Activated CD4-positive, alpha-beta T cell treated with anti-CD3 and anti-CD28 coated beads, Interleukin-10, Interleukin-2, amounts not matched to agents 100 ng/mL and 50 ng/mL, durations not matched to agents 16 hours and 8 hours (primary cell): ENCODE results near the gene CCDC88C.

Source experiments
- DNase-seq: peaks from one replicate; pipeline ENCODE4 v3.0.0-alpha.2; 2020

The CCDC88C gene

DNA sequence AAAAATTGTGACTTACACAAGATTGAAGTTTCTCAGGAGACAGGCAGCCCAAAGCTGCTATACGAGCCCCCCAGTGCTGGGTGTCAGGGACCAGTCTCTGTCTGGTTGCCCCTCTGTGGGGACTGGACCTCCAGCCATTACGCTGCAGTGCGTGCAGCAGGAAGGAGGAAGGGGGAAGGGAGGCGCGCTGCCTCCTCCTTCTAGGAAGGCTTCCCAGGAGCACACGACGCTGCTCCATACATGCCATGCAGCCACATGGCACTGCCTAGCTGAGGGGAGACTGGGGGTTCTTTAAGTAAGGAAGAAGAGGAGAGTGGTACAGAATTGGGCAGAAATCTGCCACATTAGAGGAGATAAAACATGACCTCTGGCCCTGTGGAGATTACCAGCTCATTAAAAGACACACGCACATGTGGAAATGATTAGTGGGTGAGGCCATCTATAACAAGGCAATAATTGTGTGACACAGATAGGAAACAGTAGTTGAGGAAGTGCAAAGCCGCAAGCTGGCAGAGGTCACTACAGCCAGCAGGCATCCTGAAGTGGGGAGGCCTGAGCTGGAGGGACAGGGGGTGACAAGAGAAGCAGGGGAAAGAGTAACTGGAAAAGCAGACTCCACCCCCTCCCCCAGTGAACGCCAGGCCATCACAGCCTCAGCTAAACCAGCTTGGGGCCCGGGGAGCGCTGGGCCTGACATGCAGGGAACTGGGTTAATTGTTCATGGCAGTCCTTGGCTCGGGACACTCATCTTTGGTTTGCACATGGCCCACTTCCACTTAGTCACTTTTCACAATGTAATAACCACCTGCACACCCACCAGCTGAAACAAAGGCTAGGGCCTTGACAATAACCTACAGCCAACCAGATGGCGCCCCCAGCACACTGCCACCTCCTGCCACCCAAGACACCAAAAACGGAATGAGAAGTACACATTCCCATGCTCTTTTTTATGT is 39.6 kb downstream of the CCDC88C start:
- peak; percentile 63 for DNase-seq

DNA sequence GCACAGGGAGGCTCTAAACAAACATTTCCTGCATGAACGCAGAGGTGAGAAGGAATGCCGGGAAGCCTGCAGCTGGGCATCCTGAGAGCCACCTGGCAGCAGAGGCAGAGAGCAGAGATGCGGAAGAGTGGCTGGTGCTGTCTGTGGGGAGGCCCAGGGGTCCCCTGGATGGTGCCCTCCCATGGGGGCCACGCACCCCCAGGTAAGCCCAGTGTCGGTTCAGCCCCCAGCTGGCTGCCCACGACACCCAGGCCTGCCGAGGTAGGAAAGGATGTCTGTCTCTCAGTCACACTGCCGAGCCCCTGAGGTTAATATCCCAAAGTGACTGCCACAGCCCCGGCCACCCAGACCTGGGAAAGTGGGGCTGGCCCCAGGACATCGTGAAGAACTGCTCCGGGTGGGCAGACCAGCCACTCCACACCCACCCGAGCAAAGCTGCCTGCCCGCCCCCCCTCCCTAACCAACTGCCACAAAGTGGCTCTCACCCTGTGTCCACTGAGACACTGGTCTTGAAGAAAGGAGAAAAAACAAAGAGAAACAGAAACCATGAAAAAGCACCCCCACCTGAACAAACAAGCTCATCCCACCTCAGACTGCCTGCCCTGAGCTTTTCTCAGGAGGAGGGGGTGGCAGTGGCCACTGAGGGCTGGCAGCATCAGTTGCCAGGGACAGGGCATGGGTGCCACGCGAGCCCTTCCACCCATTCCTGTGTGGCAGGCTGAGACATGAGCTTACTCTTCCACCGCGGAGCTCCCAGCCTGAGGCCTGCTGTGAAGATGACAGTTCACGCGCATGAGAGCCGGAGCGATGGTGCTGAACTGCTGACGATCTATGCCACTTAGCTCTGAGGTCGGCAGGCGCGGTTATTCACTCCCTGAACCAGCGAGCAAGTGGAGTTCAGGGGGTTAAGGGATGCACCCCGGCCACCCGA is 40.8 kb downstream of the CCDC88C start:
- DNase-seq, result no peak

DNA sequence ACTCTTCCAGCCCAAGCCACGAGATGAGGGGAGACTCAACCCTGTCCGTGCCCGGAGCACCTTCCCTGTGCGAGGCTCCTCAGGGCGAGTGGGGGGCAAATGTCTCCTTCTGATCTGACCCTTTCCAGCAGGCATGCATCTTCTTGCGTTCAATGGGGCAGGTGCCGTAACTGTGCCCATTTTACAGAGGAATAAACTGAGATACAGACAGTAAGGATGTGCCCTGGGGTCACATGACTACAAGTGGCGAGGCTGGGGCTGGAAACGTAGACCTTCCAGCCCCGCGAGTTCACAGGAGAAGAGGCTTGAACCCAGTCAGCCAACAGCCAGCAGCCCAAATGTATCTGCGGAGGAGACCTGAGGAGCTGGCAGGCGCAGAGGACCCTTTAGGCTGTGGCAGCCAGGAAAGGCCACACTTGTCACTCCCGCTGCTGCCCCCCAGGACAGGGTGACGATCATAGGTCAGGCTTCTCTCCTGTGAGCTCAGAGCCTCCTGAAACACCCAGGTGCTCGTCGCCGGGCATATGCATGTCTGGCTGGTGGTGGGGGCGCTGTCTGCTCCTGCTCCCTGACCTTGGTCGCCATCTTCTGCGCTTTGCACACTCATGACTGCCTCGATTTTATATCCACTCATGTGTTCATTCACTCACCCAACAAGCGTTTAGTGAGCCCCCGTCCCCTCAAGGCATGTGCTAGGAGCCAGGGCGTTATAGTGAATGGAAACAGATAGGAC is 41.7 kb downstream of the CCDC88C start:
- no peak for DNase-seq

DNA sequence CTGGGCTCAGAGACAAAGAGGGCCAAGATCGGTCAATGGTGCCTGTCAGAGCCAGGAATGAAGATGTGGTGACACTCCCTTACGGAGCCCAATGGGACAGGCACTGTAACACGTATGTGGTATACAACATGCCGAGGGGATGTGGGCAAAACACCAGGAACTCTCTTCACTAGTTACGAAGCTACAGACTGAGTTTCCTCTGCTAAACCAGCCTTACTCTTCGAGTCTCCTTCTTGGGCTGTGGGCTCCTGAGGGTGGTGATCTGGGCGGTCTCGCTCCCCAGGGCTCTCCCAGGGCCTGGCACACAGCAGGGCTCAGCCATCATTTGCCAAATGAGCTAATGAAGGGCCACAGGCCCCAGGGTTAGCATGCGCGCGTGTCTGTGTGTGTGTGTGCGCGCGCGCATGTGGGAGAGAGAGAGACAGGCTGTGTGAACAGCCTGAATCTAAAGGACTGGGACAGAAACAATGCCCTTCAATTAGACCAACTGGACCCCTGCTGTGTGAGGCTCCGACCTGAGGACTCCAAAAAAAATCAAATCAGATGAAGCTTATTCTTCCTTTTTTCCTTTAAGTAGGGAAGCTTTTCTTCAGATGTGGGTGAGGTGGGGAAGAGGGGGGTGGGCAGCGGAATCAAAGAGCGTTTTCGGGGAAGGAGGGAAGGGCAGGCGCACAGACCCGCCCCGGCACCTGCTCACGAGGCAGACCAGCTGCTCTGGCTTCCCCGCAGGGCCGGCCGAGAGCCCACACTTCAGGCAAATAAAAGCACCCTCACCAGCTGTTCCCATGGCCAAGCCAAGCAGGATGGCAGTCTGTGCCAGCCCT is 42.5 kb downstream of the CCDC88C start:
- peak; percentile 54 for DNase-seq

DNA sequence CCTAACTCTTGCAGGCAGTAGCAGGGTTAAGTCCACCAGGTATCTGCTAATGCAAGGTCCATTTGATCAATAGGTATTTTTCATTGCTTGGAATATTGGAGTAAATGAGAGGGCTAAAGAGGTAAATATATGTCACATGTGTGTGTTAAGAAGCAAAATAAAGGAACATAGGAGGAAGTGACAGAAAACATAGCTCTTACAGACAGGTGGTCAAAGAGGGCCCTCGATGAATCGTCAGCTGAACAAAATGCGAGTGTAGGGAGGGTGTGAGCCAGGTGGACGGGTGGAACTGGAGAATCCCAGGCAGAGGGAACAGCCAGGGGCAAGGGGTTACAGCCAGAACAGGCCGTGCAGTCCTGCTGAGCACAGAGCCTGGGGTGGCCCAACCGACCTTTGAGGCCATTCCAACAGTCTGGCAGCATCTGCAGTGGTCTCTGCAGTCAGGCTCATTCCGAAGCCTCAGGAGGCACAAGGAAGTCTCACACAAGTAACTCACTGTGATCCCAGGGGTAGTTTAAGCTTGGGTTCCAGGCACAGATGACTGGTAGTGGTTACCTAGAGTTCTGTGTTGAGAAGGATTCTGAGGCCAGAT is 43.2 kb downstream of the CCDC88C start:
- no peak for DNase-seq

DNA sequence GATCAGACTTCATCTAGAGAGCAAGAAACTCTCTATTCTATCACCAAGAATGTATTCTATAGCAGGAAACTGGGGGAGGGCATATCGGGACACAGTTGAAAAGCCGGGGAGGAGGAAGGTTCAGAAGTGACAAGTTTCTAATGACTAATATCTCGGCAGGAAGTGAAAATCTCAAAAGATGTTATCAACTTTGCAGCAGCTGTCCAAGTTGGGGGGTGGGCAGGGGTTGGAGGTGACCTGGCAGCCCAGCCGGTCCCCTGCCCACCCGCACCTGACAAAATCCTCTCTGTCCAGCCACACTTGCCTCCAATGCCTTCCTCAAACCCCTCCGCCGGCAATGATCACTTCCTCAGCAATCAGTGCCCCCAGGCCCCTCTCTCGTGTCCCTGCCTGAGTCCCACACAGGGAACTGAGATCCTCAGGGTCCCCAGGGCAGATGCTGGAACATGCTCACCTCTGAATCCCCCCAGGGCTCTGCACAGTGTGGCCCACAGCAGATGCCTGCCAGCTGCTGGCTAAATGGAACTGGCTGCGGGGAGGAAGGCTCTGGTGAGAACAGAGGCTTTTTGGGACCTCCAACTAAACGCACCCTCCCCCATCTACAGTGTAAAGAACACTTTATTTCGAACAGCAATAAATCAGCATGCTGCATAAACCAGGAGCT is 43.9 kb downstream of the CCDC88C start:
- DNase-seq, result peak; percentile 89

DNA sequence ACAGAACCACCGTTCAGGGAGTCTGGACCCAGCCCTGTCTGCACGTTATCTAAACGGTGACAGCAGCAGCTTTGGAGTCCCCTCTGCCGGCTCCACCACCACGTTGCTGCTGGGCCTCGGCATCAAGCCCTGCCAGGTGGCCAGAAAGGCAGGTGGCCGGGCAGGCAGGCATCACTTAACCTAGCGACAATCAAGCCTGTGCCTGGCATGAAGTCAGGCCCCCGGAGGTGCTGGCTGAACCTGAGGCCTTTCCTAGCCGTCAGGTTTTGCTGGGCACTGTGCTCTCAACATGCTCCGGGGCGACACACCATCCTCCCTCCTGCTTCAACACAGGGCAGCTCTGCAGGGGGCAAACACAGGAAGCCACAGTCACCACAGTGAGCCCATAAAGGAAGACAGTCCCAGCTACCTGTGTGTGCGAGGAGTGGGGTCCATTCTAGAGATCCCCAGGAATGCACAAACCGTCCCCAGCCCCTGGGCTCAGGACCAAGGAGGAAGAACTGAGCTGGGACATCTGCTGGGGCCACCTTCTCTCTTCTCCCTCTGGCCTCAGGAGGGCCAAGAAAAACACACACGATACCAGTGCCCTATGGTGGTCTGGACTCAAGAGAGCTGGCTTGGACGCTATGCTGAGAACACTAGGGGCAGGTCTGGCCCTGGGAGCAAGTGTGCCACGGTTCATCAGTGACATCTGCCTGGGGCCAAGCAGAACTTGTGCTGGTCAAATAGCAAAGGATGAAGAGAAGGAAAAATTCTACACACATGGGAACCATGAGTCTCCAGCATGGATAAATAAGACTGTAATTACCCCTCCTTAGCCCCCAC is 44.7 kb downstream of the CCDC88C start:
- peak; percentile 70 for DNase-seq

DNA sequence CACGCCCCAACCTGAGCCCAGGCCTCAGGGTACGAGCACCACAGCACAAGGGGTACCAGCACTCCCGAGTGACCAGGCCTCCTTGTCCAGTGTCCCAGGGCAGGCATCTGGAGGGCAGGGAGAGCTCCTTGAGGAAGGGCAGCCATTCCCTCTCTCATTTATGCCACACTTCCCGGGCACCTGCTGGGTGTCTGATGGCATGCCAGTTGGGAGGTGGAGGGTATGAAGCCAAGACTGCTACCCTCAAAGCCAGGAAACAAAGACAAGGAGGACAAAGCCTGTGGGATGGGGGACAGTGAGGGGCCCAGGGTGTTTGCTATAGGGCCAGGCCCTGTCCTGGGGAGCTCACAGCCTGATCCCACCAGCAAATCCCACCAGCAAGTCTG is 45.6 kb downstream of the CCDC88C start:
- DNase-seq, result no peak

DNA sequence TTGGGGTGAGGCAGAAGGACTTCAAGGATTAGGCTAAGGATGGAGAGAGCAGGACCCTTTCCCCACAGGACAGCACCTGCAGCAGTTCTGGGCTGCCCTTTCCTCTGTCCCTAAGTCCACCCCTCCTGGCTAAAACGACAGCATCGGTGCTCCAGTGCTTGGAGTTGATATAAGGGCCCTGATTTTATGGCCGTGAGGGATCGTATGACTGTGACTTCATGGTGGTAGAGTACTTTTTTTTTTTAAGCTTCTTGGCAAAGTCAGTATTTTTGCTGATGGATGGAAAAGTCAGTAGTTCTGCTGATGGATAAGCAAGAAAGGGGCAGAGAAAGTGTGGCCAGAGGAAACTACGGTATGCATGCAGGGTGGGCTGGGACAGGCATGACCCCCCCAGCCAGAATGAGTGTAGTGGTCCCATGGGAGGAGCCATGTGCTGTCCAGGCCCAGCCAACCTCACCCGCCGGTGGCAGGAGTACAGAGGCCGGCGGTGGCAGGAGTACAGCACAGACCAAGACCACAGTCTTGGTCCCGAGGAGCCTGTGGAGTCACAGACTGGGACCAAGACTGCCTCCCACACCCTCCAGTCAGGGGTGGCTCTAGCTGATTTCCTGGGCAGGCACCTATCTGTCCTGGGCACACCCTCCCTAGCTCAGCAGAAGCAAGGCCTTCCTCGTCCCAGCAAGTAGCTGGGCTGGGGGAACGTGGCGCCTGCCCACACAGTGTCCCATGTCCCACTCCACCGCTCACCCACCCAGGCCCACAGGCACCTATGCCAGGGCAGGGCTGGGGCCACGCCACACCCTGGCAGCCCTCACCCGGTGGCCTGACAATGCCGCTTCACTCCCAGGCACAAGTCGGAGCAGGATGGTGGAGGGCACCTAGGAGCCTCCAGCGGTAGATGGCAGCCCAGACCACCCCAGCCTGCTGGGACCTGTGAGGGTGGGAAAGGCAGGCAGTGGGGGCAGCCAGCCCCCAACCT is 46.3 kb downstream of the CCDC88C start:
- DNase-seq, result peak; percentile 35

DNA sequence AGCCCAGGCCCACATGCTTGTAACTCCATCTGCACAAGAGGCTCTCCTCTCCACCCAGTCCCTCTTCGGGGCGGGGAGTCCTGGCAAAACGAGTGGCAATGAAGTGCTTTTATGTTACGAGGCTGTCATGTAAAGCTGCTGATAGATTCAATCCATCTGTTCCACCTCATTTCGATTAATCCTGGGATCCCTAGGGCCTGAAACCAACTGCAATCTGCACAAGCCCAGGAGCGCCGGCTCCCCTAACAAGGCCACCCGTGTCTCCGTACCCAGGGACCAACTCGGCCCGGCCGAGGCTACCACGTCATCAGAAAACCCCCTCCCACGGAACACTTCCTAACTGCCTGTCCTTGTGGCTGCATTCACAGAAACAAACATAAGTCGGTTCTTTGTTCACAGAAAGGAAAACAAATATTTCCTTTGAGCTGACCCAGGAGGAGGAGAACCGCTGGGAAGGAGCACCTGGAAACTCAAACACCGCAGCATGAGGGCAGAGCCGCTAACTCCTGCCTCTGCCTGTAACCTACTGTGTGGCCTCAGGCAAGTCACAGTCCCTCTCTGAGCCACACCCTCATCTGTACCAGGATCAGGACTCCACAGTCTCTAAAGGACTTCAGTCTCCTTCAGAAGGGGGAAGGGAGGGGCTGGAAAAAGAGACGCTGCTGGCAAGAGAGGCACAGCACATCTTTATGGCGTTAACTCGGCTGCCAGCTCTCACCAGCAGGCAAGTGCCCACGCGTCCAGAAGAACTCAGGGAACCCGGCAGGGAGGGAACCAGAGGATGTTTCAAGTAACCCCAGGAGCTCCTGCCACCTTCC is 47.8 kb downstream of the CCDC88C start:
- DNase-seq, result peak; percentile 59

DNA sequence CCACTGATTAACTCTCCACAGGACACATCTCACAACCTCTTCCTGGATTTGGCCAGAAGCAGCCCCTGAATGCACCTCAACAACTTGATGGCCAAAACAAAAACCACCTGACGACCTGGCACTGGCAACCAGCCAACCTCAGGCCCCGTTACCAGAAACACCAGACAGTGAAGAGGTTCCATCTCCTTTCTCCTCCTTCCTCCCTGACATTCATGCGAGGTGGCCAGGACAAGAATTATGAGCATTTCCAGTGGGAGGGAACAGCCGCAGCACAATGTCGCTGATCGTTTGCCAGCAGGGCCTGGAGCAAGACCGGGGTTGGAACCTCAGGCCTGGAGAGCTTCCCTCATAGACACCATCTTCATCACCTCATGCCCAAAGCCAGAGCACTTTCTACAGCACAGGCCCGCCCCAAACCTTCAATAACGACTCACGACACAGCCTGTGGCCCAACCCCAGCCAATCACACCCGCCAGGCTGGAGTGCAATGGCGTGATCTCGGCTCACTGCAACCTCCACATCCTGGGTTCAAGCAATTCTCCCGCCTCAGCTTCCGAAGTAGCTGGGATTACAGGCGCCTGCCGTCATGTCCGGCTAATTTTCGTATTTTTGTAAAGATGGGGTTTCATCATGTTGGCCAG is 48.7 kb downstream of the CCDC88C start:
- DNase-seq, result no peak

DNA sequence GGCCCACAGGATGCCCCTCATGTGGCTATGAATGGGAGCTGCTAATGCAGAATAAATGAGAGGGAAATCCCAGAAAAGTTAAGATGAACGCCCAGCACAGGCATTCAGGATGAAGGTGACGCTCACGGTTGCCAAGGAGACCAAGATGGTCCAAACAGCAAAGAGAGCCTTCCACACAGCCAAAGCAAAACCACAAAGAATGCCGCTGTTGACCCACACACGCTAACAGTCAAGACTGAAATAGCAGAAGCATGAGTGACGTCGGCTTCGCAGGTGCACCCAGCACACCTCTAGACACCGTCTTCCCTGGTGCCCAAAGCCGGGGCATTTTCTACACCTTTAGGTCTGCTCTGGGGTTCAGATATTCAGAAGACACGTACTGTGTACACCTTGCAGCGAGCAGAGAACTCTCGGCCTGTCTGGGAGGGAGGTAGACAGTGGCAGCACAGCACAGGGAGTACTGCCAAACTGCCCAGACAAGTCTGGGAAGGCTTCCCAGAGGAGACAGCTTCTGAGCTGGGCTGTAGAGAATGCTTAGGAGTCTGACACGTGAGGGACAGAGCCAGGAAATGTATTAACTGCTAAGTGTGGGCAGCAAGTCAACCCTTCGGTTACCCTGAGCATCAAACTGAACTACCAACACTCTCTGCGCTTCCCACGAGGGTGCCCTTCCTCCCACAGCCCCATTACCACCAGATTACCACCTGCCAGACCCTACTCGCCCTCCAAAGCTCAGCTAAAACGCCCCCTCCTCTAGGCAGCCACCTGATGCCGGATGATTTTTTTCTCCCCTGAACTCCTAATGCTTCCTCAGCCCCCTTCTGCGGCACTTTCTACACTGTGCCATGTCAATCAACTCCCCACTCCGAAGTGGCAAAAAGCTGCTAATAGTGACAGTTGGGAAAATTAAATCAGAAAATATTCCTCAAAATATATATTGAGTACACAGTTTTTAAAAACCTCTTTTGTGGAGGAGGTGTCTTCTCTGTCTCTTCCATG is 50.1 kb downstream of the CCDC88C start:
- peak; percentile 79 for DNase-seq

DNA sequence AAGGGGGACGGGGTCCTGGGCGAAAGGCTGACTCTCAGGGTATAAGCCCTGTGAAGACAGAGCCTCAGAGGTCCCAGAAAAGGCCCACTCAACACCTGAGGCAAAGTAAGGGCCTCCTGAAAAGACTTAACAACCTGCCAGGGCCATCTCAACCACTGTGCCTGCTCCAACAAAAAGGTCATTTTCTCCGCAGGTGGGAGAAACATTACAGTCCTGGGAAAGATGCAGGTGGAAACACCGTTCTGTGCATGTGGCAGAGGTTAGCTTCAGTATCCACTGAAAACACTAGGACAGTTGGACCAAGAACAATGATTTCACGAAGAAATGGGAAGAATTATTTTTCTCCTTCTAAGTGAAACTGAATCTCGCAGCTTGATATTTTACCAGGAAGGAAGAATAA is 50.9 kb downstream of the CCDC88C start:
- no peak for DNase-seq

DNA sequence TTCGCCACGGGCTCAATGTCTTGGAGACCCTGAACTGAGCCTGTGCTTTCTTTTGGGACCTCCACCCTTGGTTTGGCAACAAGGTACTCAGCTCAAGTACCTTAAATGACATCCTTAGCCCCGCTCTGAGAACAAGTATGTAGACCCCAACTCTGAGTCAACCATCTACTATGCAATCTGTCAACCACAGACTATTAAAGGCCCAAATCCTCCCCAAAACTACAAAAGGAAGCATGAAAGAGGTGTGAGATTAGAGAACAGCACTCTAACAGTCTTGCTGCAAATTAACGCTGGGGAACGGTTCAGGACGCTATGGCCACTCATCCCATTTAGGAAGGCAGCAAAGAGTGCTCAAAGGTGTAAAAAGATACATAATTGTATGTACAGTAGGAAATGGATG is 52.1 kb downstream of the CCDC88C start:
- DNase-seq, result no peak

DNA sequence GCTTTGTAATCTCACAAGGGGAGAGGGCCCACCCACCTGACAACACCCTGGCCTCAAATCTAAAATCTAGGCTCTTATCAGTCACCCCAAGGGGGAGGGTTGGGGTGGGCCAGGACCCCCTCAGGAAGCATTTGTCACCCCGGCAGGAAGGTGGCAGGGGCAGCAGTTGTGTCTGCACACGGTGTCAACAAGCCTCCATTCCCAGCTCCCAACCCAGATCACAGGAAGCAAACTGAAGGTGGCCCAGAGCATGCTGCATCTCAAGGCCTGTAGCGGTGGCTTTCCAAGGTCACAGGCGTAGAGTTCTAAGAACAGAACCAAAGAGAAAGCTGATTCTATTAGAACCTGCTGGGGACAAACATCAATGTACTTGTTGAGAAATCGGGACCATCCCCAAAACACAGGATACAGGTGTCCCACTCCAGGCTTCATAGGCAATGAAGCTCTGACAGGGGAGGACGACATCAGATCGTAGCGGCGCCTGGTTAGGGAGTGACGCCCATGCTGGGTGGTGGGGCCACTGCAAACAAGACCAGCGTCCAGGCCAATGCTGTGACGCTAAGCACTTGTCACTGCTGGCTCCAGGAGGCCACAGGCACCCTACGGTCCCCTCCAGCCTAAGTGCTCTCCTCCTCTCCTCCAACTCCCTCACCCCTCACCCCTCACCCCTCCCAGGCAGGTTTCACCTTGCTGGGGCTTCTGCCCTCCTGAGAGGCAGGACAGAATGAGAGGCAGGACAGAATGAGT is 52.9 kb downstream of the CCDC88C start:
- DNase-seq, result no peak
